ENCODE measurements around the gene ZPBP.
"Not testable (repeated sequence)": the region's sequence is repeated elsewhere in the genome, so short reads cannot be mapped to it uniquely, and the experiment has no call there.

ZPBP gene

DNA sequence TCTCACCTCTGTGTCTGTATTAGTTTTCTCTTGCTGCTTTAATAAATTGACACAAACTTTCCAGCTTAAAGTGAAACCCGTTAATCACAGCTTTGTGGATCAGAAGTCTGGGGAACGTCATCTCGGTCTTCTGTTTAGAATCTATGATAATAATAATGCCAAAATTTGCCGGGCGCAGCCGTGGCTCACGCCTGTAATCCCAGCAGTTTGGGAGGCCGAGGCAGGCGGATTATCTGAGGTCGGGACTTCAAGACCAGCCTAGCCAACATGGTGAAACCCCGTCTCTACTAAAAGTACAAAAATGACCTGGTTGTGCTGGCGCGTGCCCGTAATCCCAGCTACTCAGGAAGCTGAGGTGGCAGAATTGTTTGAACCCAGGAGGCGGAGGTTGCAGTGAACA lies 8.8 kb upstream of the ZPBP start:
- FAIRE-seq (no peak), DNase-seq (ENCODE audit: insufficient read length) (no peak)
- TF ChIP-seq POLR2AphosphoS5 (IDR thresholded peaks at IDR 0.05; ENCODE audit: low read depth, low read length) (no peak), POLR2A (IDR thresholded peaks at IDR 0.05; ENCODE audit: low read depth, low read length) (no peak), TAF1 (IDR thresholded peaks at IDR 0.05; ENCODE audit: borderline replicate concordance, low read depth, low read length) (no peak)

DNA sequence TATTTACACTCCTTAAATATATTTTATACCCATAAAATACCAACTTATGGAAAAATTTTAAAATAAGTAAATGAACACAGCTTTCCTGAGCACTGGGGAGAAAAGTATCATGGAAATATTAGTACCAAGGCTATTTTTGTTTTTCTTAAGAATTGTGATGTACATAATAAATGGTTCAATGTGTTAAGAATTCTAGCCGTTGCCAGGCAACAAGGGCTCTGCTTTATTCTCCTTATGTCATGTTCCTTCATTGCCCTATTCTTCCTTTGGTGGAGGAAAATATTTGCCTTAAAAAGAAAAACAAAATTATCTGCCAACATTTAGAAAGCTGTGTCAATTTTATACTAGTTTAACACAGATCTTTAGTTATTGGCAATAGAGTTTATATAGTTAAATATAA lies 2.6 kb upstream of the ZPBP start:
- DNase-seq (ENCODE audit: insufficient read length): no peak
- TF ChIP-seq POLR2A (IDR thresholded peaks at IDR 0.05; ENCODE audit: low read depth, low read length): no peak
- TF ChIP-seq POLR2AphosphoS5 (IDR thresholded peaks at IDR 0.05; ENCODE audit: low read depth, low read length): no peak
- no peak for TF ChIP-seq TAF1 (IDR thresholded peaks at IDR 0.05; ENCODE audit: borderline replicate concordance, low read depth, low read length)
- FAIRE-seq: no peak

DNA sequence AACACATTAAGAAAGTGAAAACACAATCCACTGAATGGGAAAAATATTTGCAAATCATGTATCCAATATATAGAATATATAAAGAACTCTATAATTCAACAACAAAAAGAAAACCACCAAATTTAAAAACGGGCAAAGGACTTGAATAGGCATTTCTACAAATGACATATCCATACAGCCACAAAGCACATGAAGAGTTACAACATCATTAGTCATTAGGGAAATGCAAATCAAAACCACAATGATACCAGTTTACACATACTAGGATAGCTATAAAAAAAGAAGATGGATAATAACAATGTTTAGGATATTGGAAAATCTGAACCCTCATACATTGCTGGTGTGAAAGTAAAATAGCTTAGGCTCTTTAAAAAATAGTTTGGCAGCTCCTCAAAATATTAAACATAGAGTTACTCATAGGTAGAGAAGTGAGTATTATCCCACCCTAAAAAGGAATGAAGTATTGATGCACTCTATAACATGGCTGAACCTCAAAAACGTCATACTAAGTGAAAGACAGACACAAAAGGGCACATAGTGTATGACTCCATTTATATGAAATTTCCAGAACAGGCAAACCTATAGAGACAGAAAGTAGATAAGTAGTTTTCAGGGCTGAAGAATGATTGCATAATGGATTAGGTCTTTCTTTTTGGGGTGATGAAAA lies 4.5 kb downstream of the ZPBP start:
- no peak for TF ChIP-seq POLR2A (IDR thresholded peaks at IDR 0.05; ENCODE audit: low read depth, low read length)
- DNase-seq (ENCODE audit: insufficient read length) (no peak), FAIRE-seq (no peak)

DNA sequence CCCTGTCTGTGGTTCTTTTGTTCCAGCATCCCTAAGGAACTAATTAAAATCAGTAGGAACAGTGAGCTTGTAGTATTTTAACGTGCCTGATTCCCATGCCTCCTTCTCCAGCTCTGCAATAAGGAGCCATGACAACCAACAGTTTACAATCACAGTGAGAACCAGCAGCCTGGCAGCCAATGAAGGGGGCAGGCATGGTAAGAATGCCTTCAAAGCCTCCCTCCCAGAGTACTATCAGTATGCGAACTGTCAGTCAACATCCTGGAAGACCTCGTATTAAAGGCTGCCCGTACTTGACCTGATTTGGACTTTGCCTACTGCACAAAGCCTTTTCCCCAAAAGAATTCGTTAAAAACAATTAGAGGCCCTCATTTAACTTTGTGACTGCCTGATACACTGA lies 7.7 kb downstream of the ZPBP start:
- FAIRE-seq: no peak
- no peak for DNase-seq (ENCODE audit: insufficient read length)
- TF ChIP-seq POLR2AphosphoS5 (IDR thresholded peaks at IDR 0.05; ENCODE audit: low read depth, low read length) (no peak), POLR2A (IDR thresholded peaks at IDR 0.05; ENCODE audit: low read depth, low read length) (no peak), TAF1 (IDR thresholded peaks at IDR 0.05; ENCODE audit: borderline replicate concordance, low read depth, low read length) (no peak)

DNA sequence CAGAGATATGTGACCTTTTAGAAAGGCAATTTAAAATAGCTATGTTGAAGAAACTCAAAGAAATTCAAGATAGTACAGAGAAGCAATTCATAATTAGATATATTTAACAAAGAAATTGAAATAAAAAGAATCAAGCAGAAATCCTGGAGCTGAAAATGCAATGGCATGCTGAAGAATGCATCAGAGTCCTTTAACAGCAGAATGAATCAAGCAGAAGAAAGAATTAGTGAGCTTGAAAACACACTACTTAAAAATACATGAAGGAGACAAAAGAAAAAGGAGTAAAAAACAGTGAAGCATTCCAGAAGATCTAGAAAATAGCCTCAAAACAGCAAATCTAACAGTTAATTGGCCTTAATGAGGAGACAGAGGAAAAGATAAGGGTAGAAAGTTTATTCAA lies 20.0 kb downstream of the ZPBP start:
- no peak for FAIRE-seq
- TF ChIP-seq POLR2AphosphoS5 (IDR thresholded peaks at IDR 0.05; ENCODE audit: low read depth, low read length) (no peak), POLR2A (IDR thresholded peaks at IDR 0.05; ENCODE audit: low read depth, low read length) (no peak), TAF1 (IDR thresholded peaks at IDR 0.05; ENCODE audit: borderline replicate concordance, low read depth, low read length) (no peak)
- DNase-seq (ENCODE audit: insufficient read length): no peak

DNA sequence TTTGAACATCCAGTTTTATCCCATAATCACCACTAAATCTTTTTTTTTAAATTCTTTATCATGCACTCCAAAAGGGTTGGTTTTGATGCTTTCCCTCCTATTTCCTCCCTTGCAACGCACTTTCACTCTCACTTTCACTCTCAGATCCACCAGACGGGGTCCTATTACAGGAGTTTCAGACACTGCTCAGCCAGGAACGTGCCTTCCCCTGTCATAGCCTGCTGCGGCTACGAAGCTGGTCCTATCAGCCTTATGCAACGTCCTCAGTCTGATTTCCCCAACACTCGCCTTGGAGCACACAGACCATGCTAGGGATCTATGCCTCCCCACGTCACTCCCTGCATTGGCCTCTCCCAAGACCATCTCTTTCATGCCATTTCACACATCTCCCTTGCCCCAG lies 23.4 kb downstream of the ZPBP start:
- peak; percentile 51 for FAIRE-seq
- TF ChIP-seq TAF1 (IDR thresholded peaks at IDR 0.05; ENCODE audit: borderline replicate concordance, low read depth, low read length): no peak
- no peak for TF ChIP-seq POLR2AphosphoS5 (IDR thresholded peaks at IDR 0.05; ENCODE audit: low read depth, low read length)
- no peak for TF ChIP-seq POLR2A (IDR thresholded peaks at IDR 0.05; ENCODE audit: low read depth, low read length)
- DNase-seq (ENCODE audit: insufficient read length): no peak

DNA sequence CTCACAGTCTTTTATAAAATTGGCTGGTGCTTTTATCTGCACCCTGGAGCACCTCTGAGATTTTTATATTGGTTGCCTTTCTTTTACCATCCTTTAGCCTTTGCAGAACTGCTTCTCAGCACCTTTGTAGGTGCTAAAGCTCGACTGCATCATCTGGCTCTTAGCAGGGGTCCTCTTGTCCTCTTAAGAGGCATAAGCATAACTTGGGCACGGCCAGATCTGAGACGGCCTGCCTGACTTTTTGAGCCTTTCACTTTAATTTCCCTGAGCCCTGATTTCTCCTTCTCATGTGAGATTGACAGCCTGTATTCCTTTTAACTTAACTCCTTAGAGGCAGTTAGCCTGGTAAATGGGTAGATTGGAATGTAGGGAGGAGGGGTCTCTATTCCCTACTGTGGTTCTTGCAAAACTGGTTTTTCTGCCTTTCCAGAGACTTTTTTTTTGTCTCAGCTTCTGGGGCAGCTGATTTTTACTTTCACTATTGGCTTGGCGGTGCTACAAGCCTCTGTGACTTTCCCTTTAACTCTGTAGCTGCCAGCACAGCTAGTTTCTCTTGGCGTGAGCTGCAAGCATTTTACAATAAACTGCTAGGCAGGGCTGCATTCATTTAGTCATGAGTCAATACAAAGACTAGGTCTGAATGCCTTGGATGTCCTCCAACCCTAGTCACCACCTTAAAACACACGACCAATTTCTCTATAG lies 24.0 kb downstream of the ZPBP start:
- DNase-seq (ENCODE audit: insufficient read length) (no peak), FAIRE-seq (peak; percentile 48)
- TF ChIP-seq POLR2A (IDR thresholded peaks at IDR 0.05; ENCODE audit: low read depth, low read length) (no peak), POLR2AphosphoS5 (IDR thresholded peaks at IDR 0.05; ENCODE audit: low read depth, low read length) (no peak), TAF1 (IDR thresholded peaks at IDR 0.05; ENCODE audit: borderline replicate concordance, low read depth, low read length) (no peak)

DNA sequence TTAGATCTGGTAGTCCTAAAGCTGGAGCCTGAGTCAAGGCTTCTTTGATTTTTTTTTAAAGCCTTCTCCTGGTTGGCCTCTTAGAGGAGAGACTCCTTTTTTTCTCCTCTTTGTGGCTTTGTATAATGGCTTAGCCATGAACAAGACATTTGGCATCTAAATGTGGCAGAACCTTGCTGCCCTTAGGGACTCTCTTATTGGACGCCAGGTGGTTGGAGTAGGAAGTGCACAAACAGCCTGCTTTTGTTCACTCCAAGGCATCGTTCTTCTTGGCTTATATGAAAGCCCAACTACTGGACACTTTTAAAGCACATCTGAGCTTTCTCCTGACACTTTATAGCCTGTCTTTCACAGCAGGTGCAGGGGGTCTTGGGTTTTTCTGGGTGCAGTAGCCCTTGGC lies 25.0 kb downstream of the ZPBP start:
- FAIRE-seq (no peak), DNase-seq (ENCODE audit: insufficient read length) (no peak)
- TF ChIP-seq POLR2AphosphoS5 (IDR thresholded peaks at IDR 0.05; ENCODE audit: low read depth, low read length) (no peak), POLR2A (IDR thresholded peaks at IDR 0.05; ENCODE audit: low read depth, low read length) (no peak), TAF1 (IDR thresholded peaks at IDR 0.05; ENCODE audit: borderline replicate concordance, low read depth, low read length) (no peak)

DNA sequence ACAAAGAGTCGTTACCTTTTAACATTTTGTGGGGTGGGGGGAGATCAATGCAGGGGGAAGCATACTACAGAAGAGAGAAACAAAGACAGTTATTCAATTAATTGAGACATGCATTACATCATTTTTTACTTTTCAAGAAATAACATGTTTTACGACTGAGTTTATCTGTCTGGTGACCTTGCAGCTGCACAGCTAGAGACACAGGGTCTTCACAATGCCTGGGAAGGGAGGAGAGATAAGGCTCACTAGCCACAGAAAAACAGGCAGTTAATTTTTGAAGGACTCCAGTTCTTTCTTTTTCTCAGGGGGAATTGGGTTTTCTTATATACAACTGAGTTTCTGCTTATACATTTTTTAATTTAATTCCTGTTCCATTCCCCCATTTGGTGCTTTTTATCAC lies 30.1 kb downstream of the ZPBP start:
- FAIRE-seq: no peak
- TF ChIP-seq TAF1 (IDR thresholded peaks at IDR 0.05; ENCODE audit: borderline replicate concordance, low read depth, low read length): no peak
- no peak for TF ChIP-seq POLR2A (IDR thresholded peaks at IDR 0.05; ENCODE audit: low read depth, low read length)
- no peak for TF ChIP-seq POLR2AphosphoS5 (IDR thresholded peaks at IDR 0.05; ENCODE audit: low read depth, low read length)
- DNase-seq (ENCODE audit: insufficient read length): no peak

DNA sequence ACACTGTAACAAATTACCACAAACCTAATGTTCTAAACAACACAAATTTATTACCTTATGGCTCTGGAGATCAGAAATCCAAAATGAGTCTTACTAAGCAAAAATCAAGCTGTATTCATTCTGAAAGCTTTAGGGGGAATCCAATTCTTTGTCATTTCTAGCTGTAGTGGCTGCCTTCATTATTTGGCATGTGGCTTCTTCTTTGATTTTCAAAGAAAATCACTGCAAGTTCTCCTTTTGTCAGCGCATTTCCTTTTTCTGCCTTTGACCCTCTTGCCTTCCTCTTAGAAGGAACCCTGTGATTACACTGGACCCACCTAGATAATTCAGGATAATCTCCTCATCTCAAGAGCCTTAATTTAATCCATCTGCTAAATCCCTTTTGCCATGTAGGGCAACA lies 36.9 kb downstream of the ZPBP start:
- FAIRE-seq (no peak), DNase-seq (ENCODE audit: insufficient read length) (no peak)
- TF ChIP-seq POLR2AphosphoS5 (IDR thresholded peaks at IDR 0.05; ENCODE audit: low read depth, low read length) (no peak), TAF1 (IDR thresholded peaks at IDR 0.05; ENCODE audit: borderline replicate concordance, low read depth, low read length) (no peak), POLR2A (IDR thresholded peaks at IDR 0.05; ENCODE audit: low read depth, low read length) (no peak)

DNA sequence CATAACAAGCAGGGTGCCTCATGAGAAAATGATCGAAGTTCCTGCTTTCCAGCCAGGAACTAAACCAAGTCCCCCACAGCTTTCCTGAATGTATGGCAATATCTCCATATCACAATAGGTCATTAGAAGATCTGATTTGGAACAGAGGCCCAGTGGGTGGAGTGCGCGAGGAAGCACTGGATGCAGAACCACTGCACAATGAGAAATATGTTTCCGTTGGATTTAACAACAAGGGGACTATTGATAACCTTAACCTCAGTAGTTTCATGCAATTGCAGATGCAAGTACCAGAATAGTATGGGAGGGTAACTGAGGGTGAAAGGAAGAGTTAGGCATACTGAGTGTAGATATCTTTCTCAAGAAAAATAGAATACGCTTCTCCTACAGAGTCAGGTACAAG lies 45.3 kb downstream of the ZPBP start:
- FAIRE-seq (no peak), DNase-seq (ENCODE audit: insufficient read length) (no peak)
- no peak for TF ChIP-seq POLR2A (IDR thresholded peaks at IDR 0.05; ENCODE audit: low read depth, low read length)
- TF ChIP-seq POLR2AphosphoS5 (IDR thresholded peaks at IDR 0.05; ENCODE audit: low read depth, low read length): no peak
- TF ChIP-seq TAF1 (IDR thresholded peaks at IDR 0.05; ENCODE audit: borderline replicate concordance, low read depth, low read length): no peak

DNA sequence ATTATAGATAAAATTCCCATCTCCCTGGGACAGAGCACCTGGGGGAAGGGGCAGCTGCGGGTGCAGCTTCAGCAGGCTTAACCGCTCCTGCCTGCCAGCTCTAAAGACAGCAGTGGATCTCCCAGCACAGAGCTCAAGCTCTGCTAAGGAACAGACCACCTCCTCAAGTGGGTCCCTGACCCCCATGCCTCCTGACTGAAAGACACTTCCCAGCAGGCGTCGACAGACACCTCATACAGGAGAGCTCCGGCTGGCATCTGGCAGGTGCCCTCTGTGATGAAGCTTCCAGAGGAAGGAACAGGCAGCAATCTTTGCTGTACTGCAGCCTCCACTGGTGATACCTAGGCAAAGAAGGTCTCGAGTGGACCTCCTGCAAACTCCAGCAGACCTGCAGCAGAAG lies 51.9 kb downstream of the ZPBP start:
- not testable (repeated sequence) for DNase-seq (ENCODE audit: insufficient read length); FAIRE-seq

Measured in GM12892 (cell line).